GM12875 (cell line): ENCODE results near the gene SGCG.

Source experiments
- H3K4me3 ChIP-seq: one replicate; pipeline ENCODE4 v1.5.1; 2011; ENCODE audit warnings: low read depth, low read length, control low read depth
- CTCF ChIP-seq: IDR thresholded peaks from 2 replicates; pipeline ENCODE4 v1.5.1; 2011; ENCODE audit warnings: low read depth, mild to moderate bottlenecking, control low read depth, inconsistent platforms, low read length, moderate library complexity, borderline replicate concordance; ENCODE audit not compliant: insufficient read depth

Gene SGCG

GRCh38 chr13:23357349-23357748 lies 176.6 kb downstream of the SGCG start:
- no peak overlapping the region for H3K4me3 ChIP-seq
- no peak for TF ChIP-seq CTCF

GRCh38 chr13:23359882-23360281 lies 179.1 kb downstream of the SGCG start:
- no peak overlapping the region for H3K4me3 ChIP-seq
- no peak for TF ChIP-seq CTCF

GRCh38 chr13:23365652-23366051 lies 184.9 kb downstream of the SGCG start:
- no peak overlapping the region for H3K4me3 ChIP-seq
- TF ChIP-seq CTCF: no peak

GRCh38 chr13:23367907-23368306 lies 187.1 kb downstream of the SGCG start:
- no peak overlapping the region for H3K4me3 ChIP-seq
- TF ChIP-seq CTCF: no peak

- TF ChIP-seq CTCF: no peak
- H3K4me3 ChIP-seq: no peak overlapping the region
Observed at GRCh38 chr13:23372264-23372906, 191.6 kb downstream of the SGCG start.
